ENCODE measurements around the gene ZNHIT1.

- TF ChIP-seq, protein P1, sequence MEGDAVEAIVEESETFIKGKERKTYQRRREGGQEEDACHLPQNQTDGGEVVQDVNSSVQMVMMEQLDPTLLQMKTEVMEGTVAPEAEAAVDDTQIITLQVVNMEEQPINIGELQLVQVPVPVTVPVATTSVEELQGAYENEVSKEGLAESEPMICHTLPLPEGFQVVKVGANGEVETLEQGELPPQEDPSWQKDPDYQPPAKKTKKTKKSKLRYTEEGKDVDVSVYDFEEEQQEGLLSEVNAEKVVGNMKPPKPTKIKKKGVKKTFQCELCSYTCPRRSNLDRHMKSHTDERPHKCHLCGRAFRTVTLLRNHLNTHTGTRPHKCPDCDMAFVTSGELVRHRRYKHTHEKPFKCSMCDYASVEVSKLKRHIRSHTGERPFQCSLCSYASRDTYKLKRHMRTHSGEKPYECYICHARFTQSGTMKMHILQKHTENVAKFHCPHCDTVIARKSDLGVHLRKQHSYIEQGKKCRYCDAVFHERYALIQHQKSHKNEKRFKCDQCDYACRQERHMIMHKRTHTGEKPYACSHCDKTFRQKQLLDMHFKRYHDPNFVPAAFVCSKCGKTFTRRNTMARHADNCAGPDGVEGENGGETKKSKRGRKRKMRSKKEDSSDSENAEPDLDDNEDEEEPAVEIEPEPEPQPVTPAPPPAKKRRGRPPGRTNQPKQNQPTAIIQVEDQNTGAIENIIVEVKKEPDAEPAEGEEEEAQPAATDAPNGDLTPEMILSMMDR (IDR thresholded peaks at IDR 0.05; ENCODE audit: insufficient read depth, low read length), result no peak
- no peak for TF ChIP-seq POLR2AphosphoS5 (IDR thresholded peaks at IDR 0.05; ENCODE audit: low read depth)
These were observed 516 bp downstream of the ZNHIT1 start for GRCh38 chr7:101218236-101219125.
